ENCODE results near the gene TSPAN32. TPM values are rescaled to one million over a fixed set of nuclear protein-coding genes. Genes with fewer than 3 reads are reported as not detected.

TSPAN32 gene
- total RNA-seq, 1 experiment from 2014 or later: not detected

DNA sequence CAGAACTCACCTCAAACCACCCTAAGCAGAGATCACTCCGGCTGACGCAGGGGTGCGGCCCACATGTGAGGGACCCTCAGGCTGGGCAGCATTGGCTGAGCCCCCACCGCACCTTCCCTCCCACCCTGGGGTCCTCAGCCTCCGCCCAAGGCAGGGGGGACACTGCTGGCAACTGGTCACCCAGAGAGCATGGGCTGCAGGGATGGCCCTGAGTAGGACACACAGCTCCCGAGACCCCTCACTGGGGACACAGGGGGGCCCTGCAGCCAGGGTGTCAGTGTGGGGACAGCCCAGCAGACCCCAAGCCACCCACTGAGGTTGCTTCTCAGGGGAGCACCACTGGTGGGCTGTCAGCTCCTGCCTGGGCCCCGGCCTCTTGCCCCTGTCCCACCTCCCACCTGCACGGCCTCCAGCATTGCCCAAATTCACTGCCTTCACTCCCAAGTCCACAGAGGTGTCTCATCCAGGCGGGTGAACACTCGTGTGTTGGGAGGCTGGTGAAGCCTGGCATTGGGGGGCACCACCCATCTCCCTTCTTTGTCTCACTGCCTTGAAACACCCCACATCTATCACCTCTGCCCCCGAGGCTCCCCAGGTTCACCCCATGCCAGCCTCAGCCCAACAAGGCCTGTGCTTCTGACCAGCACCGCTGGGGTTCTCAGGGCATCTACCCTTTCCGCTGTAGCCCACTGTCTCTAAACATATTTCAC lies 4.7 kb upstream of the TSPAN32 start:
- RAD21 ChIA-PET (ENCODE audit: low non-redundant PET in 1 of 2, low total read pairs in 2 of 2, uncharacterized antibody in 2 of 2, unreplicated experiment in 2 of 2): no interaction called here
- Histone ChIP-seq H2AFZ (ENCODE audit: low read depth, low read length, poor library complexity, severe bottlenecking) (no peak overlapping the region), H3K9ac (ENCODE audit: low read length) (no peak overlapping the region), H4K20me1 (ENCODE audit: insufficient read depth) (no peaks in the 10 kb centered on the region), H3K4me3 (replicated peaks in 1 of 2; ENCODE audit: low read depth in 1 of 2, low read length in 2 of 2) (no peak overlapping the region), H3K4me1 (ENCODE audit: control insufficient read depth in 1 of 2, insufficient read depth in 2 of 2, low read length in 2 of 2) (no peaks in the 10 kb centered on the region), H3K36me3 (ENCODE audit: control insufficient read depth in 1 of 2, insufficient read depth in 2 of 2, low read length in 2 of 2) (no peaks in the 10 kb centered on the region), H3K79me2 (ENCODE audit: insufficient read depth, low read length) (no peaks in the 10 kb centered on the region), H3K9me3 (ENCODE audit: control insufficient read depth in 1 of 2, insufficient read depth in 1 of 2, low read depth in 1 of 2, low read length in 2 of 2) (no peaks in the 10 kb centered on the region), H3K27ac (ENCODE audit: low read depth, low read length) (no peak overlapping the region), H3K27me3 (ENCODE audit: insufficient read depth, low read length) (no peaks in the 10 kb centered on the region), H3K4me2 (ENCODE audit: low read length) (no peak overlapping the region), H3K9me2 (ENCODE audit: insufficient read depth) (no peaks in the 10 kb centered on the region)
- no peak for ATAC-seq
- POLR2A ChIA-PET: no interaction called here
- no peak for DNase-seq (ENCODE audit: low read depth, low spot score)
- intact Hi-C loops (cut with micrococcal nuclease): no loop called here
- CTCF ChIA-PET: interaction anchor here (1.2 to 1.4 kb wide), 2 partner anchors 99 to 124 kb away, joined by 4 to 5 read pairs; no protein-coding TSS in a partner anchor
- TF ChIP-seq, protein P1, sequence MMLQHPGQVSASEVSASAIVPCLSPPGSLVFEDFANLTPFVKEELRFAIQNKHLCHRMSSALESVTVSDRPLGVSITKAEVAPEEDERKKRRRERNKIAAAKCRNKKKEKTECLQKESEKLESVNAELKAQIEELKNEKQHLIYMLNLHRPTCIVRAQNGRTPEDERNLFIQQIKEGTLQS (IDR thresholded peaks at IDR 0.05): no peak
- TF ChIP-seq, protein P2, sequence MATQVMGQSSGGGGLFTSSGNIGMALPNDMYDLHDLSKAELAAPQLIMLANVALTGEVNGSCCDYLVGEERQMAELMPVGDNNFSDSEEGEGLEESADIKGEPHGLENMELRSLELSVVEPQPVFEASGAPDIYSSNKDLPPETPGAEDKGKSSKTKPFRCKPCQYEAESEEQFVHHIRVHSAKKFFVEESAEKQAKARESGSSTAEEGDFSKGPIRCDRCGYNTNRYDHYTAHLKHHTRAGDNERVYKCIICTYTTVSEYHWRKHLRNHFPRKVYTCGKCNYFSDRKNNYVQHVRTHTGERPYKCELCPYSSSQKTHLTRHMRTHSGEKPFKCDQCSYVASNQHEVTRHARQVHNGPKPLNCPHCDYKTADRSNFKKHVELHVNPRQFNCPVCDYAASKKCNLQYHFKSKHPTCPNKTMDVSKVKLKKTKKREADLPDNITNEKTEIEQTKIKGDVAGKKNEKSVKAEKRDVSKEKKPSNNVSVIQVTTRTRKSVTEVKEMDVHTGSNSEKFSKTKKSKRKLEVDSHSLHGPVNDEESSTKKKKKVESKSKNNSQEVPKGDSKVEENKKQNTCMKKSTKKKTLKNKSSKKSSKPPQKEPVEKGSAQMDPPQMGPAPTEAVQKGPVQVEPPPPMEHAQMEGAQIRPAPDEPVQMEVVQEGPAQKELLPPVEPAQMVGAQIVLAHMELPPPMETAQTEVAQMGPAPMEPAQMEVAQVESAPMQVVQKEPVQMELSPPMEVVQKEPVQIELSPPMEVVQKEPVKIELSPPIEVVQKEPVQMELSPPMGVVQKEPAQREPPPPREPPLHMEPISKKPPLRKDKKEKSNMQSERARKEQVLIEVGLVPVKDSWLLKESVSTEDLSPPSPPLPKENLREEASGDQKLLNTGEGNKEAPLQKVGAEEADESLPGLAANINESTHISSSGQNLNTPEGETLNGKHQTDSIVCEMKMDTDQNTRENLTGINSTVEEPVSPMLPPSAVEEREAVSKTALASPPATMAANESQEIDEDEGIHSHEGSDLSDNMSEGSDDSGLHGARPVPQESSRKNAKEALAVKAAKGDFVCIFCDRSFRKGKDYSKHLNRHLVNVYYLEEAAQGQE (IDR thresholded peaks at IDR 0.05; ENCODE audit: low read depth): no peak
- BruUV-seq (replicated peaks): no TSS peak

GRCh38 chr11:2297623-2298030 lies 4.2 kb upstream of the TSPAN32 start:
- CTCF ChIA-PET: interaction anchor here (1.2 to 1.5 kb wide), 3 partner anchors 98 to 123 kb away, joined by 3 to 5 read pairs (median 4); no protein-coding TSS in a partner anchor
- DNase-seq (ENCODE audit: low read depth, low spot score): no peak
- POLR2A ChIA-PET: no interaction called here
- no TSS peak for BruUV-seq (replicated peaks)
- no peak overlapping the region for H2AFZ ChIP-seq (ENCODE audit: low read depth, low read length, poor library complexity, severe bottlenecking)
- H3K9me3 ChIP-seq (ENCODE audit: control insufficient read depth in 1 of 2, insufficient read depth in 1 of 2, low read depth in 1 of 2, low read length in 2 of 2): no peaks in the 10 kb centered on the region
- RAD21 ChIA-PET (ENCODE audit: low non-redundant PET in 1 of 2, low total read pairs in 2 of 2, uncharacterized antibody in 2 of 2, unreplicated experiment in 2 of 2): no interaction called here
- H3K4me1 ChIP-seq (ENCODE audit: control insufficient read depth in 1 of 2, insufficient read depth in 2 of 2, low read length in 2 of 2): no peaks in the 10 kb centered on the region
- no peaks in the 10 kb centered on the region for H3K9me2 ChIP-seq (ENCODE audit: insufficient read depth)
- no peaks in the 10 kb centered on the region for H3K36me3 ChIP-seq (ENCODE audit: control insufficient read depth in 1 of 2, insufficient read depth in 2 of 2, low read length in 2 of 2)
- intact Hi-C loops (cut with micrococcal nuclease): no loop called here
- H3K27ac ChIP-seq (ENCODE audit: low read depth, low read length): no peak overlapping the region
- no peaks in the 10 kb centered on the region for H3K27me3 ChIP-seq (ENCODE audit: insufficient read depth, low read length)
- H3K4me2 ChIP-seq (ENCODE audit: low read length): no peak overlapping the region
- no peaks in the 10 kb centered on the region for H3K79me2 ChIP-seq (ENCODE audit: insufficient read depth, low read length)
- H3K9ac ChIP-seq (ENCODE audit: low read length): no peak overlapping the region
- ATAC-seq: no peak
- TF ChIP-seq ELF1 (IDR thresholded peaks at IDR 0.05; ENCODE audit: borderline replicate concordance, low read depth) (no peak), MAX (IDR thresholded peaks at IDR 0.05) (no peak), SRF (IDR thresholded peaks at IDR 0.05; ENCODE audit: low read depth) (no peak), JUND (IDR thresholded peaks at IDR 0.05) (no peak), SP1 (IDR thresholded peaks at IDR 0.05; ENCODE audit: low read depth) (no peak), ZBTB33 (IDR thresholded peaks at IDR 0.05; ENCODE audit: extremely low read depth, insufficient replicate concordance, low read length) (no peak), EGR1 (IDR thresholded peaks at IDR 0.05; ENCODE audit: low read depth) (no peak), TCF7L2 (IDR thresholded peaks at IDR 0.05; ENCODE audit: borderline replicate concordance, extremely low read depth, insufficient read depth, insufficient read length) (no peak), CBX3 (IDR thresholded peaks at IDR 0.05; ENCODE audit: low read depth) (no peak)
- TF ChIP-seq, protein P1 (IDR thresholded peaks at IDR 0.05): no peak
- H4K20me1 ChIP-seq (ENCODE audit: insufficient read depth): no peaks in the 10 kb centered on the region
- no peak overlapping the region for H3K4me3 ChIP-seq (replicated peaks in 1 of 2; ENCODE audit: low read depth in 1 of 2, low read length in 2 of 2)

Data from HCT116 (cell line).